ENCODE measurements around the gene ZNF471. TPM values are rescaled to one million over a fixed set of nuclear protein-coding genes. Genes with fewer than 3 reads are reported as not detected.

The ZNF471 gene
- total RNA-seq (ENCODE audit: low replicate concordance), result 0.05 TPM in 1 of 2 replicates, not detected in the other
- long read RNA-seq, result 0 reads

GRCh38 chr19:56507446-56508289 lies at the start of gene ZNF471:
Gene ZNF471 (plus strand): TSS chr19:56507855. CDS start chr19:56511572, 3,717 bp downstream.
- H3K4me1 Mint-ChIP-seq (ENCODE audit: unreplicated experiment), result no peaks in the 10 kb centered on the region
- H3K27me3 Mint-ChIP-seq, result no peaks in the 10 kb centered on the region
- H3K36me3 Mint-ChIP-seq, result no peaks in the 10 kb centered on the region
- no peak within 1 kb of the TSS for H3K4me3 Mint-ChIP-seq
- H3K9me3 Mint-ChIP-seq, result peaks cover 11% of the 10 kb centered on the region
- TF ChIP-seq, protein P1, sequence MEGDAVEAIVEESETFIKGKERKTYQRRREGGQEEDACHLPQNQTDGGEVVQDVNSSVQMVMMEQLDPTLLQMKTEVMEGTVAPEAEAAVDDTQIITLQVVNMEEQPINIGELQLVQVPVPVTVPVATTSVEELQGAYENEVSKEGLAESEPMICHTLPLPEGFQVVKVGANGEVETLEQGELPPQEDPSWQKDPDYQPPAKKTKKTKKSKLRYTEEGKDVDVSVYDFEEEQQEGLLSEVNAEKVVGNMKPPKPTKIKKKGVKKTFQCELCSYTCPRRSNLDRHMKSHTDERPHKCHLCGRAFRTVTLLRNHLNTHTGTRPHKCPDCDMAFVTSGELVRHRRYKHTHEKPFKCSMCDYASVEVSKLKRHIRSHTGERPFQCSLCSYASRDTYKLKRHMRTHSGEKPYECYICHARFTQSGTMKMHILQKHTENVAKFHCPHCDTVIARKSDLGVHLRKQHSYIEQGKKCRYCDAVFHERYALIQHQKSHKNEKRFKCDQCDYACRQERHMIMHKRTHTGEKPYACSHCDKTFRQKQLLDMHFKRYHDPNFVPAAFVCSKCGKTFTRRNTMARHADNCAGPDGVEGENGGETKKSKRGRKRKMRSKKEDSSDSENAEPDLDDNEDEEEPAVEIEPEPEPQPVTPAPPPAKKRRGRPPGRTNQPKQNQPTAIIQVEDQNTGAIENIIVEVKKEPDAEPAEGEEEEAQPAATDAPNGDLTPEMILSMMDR (conservative IDR thresholded peaks at IDR 0.05), result no peak
- no peak for DNase-seq (ENCODE audit: extremely low spot score, unreplicated experiment)
- no peak within 1 kb of the TSS for H3K27ac Mint-ChIP-seq

GRCh38 chr19:56474308-56474707 lies 33.3 kb upstream of the ZNF471 start:
- H3K4me1 Mint-ChIP-seq (ENCODE audit: unreplicated experiment), result no peaks in the 10 kb centered on the region
- no peak overlapping the region for H3K27ac Mint-ChIP-seq
- DNase-seq (ENCODE audit: extremely low spot score, unreplicated experiment), result no peak
- no peaks in the 10 kb centered on the region for H3K36me3 Mint-ChIP-seq
- H3K9me3 Mint-ChIP-seq, result peaks cover 27% of the 10 kb centered on the region
- TF ChIP-seq, protein P1 (conservative IDR thresholded peaks at IDR 0.05), result no peak
- H3K4me3 Mint-ChIP-seq, result no peak overlapping the region
- no peaks in the 10 kb centered on the region for H3K27me3 Mint-ChIP-seq

GRCh38 chr19:56476093-56476492 lies 31.6 kb upstream of the ZNF471 start:
- no peaks in the 10 kb centered on the region for H3K27me3 Mint-ChIP-seq
- TF ChIP-seq, protein P1 (conservative IDR thresholded peaks at IDR 0.05), result no peak
- no peak overlapping the region for H3K27ac Mint-ChIP-seq
- DNase-seq (ENCODE audit: extremely low spot score, unreplicated experiment), result no peak
- H3K36me3 Mint-ChIP-seq, result no peaks in the 10 kb centered on the region
- peaks cover 27% of the 10 kb centered on the region for H3K9me3 Mint-ChIP-seq
- H3K4me3 Mint-ChIP-seq, result no peak overlapping the region
- H3K4me1 Mint-ChIP-seq (ENCODE audit: unreplicated experiment), result no peaks in the 10 kb centered on the region

DNA sequence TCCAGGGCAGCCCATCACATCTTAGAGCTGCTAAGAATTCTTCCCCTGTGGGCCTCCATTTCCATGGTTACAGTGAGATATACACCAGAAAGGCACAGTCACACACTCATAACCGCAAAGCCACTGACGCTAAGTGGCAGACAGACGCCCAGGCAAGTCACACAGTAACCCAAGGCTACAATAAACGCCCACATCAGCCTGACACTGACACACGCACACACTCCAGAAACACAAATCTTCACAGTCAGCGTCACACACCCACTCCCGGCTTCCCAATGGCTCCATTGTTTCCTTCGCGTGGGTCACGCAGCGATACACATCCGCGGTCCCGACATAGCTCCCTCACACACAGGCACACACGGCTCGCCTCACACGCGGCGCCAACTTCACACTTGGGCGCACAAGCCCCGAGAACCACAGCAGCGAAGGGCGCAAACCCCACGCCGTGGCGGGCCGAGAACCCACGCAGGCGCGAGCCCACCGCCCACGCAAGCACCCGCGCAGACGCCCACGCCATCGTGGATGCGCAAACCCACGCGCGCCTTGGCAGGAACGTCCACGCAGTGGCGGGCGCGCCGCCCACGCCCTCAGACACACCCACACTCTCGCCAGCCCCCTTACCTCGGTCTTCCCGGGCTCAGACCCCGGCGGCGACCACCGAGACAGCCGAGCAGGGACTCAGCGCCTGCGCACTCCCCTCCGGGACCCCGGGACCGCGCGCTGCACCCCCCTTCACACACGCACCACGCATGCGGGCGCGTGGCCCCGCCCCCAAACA lies 30.8 kb upstream of the ZNF471 start, which contains the start of gene ZNF667:
Gene ZNF667 (minus strand): TSS at position 695 of the 778 bp plus-strand sequence. CDS start 14,975 bp downstream, outside the sequence.
- H3K4me1 Mint-ChIP-seq (ENCODE audit: unreplicated experiment), result no peaks in the 10 kb centered on the region
- H3K9me3 Mint-ChIP-seq, result peaks cover 23% of the 10 kb centered on the region
- TF ChIP-seq, protein P1 (conservative IDR thresholded peaks at IDR 0.05), result no peak
- no peak for DNase-seq (ENCODE audit: extremely low spot score, unreplicated experiment)
- no peaks in the 10 kb centered on the region for H3K27me3 Mint-ChIP-seq
- H3K36me3 Mint-ChIP-seq, result no peaks in the 10 kb centered on the region
- no peak within 1 kb of the TSS for H3K27ac Mint-ChIP-seq
- H3K4me3 Mint-ChIP-seq, result no peak within 1 kb of the TSS

DNA sequence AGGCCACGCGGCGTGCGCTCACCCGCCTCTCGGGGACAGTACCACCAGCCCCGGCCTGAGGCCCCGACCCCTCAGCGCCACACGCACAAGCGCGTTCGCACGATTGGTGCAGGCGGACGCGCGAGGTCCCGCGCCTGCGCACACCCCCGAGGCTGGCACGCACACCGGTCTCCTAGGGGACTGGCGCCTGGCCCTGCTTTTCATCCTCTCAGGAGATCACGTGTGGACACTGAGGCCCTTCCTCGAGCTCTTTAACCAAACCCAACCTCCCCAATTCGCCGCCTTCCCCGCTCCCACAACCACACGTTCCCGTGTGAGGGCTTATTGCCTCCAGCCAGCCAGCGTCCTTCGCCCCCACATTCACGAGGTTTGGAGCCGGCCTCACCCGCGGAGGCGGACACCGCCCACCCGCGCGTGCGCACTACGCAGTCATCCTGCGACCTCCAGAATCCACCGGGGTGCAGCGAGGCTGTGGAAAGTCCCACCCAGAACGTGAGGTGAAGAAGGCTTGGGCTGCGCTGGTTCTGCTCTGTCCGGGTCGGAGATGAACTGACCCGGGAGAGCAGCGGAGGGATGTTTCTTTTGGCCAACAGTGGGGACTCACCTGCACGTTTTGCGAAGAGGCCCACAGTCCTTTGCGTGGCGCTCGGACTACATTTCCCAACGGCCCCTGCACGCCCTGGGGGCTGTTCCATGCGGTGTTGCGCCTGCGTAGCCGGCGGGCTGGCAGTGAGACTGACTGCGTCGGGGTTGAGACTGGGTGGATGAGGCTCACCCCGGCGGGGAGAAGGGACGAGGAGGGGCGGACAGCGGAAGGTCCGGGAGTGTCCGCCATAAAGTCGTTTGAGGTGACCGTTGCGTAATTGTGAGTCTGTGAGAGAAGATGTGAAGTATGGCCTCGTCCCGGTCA lies 30.0 kb upstream of the ZNF471 start:
- Mint-ChIP-seq H3K36me3 (no peaks in the 10 kb centered on the region), H3K9me3 (peaks cover 15% of the 10 kb centered on the region), H3K27me3 (no peaks in the 10 kb centered on the region), H3K27ac (no peak overlapping the region), H3K4me3 (no peak overlapping the region), H3K4me1 (ENCODE audit: unreplicated experiment) (no peaks in the 10 kb centered on the region)
- DNase-seq (ENCODE audit: extremely low spot score, unreplicated experiment), result no peak
- TF ChIP-seq, protein P1 (conservative IDR thresholded peaks at IDR 0.05), result no peak

Data from type B pancreatic cell (in vitro differentiated cells).